Nephron (organoid): ENCODE measurements around the gene KRT80.

Experiments used
- H3K27ac Mint-ChIP-seq, 3 experiments: 2 replicates each; pipeline ENCODE4 v1.8.0; 2020; ENCODE audit warnings: mixed read lengths in 3 of 3, mild to moderate bottlenecking in 2 of 3, moderate library complexity in 1 of 3
- H3K27me3 Mint-ChIP-seq: 2 replicates; pipeline ENCODE4 v1.8.0; 2021; ENCODE audit warnings: low read depth, mild to moderate bottlenecking, moderate library complexity, mixed read lengths
- H3K36me3 Mint-ChIP-seq: 2 replicates; pipeline ENCODE4 v1.8.0; 2020; ENCODE audit warnings: low read depth, mixed read lengths
- H3K4me1 Mint-ChIP-seq: 2 replicates; pipeline ENCODE4 v1.8.0; 2020; ENCODE audit warnings: mixed read lengths
- H3K4me3 Mint-ChIP-seq, 3 experiments: 2 replicates each; pipeline ENCODE4 v1.8.0; 2020; ENCODE audit warnings: mild to moderate bottlenecking in 3 of 3, mixed read lengths in 3 of 3, moderate library complexity in 2 of 3
- H3K9me3 Mint-ChIP-seq: 2 replicates; pipeline ENCODE4 v1.8.0; 2020; ENCODE audit warnings: mixed read lengths
- TF ChIP-seq, protein P1 (sequence below), 3 experiments: fragments of 200-600 bp; sonication (generic); IDR thresholded peaks; one replicate each; pipeline ENCODE4 v1.5.0; 2021; ENCODE audit warnings: antibody characterized with exemption in 3 of 3; ENCODE audit not compliant: unreplicated experiment in 3 of 3

KRT80 gene

DNA sequence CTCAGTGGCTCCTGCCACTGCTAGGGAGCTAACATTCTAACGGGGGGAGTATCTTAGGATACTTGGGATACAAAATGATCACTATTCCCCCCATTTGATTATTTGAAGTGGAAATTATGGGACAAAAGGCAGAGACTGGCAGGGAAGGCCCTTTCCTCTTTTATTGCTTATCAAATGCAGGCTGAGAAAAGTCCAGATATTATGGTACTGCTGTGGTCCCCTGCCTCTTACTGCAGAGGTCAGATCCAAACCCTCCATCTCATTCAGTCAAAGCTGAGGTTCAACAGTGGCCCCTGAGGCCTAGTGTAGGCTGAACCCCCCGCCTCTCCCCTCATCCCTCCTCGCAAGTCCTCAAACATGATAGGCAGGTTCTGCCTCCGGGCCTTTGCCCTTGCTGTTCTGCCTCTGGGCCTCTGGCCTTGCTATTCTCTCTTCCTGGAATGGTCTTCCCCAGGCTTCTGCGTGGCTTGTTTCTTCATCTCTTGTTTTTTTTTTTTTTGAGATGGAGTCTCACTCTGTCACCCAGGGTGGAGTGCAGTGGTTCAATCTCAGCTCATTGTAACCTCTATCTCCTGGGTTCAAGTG, 34.2 kb downstream of the KRT80 start:
- TF ChIP-seq, protein P1, sequence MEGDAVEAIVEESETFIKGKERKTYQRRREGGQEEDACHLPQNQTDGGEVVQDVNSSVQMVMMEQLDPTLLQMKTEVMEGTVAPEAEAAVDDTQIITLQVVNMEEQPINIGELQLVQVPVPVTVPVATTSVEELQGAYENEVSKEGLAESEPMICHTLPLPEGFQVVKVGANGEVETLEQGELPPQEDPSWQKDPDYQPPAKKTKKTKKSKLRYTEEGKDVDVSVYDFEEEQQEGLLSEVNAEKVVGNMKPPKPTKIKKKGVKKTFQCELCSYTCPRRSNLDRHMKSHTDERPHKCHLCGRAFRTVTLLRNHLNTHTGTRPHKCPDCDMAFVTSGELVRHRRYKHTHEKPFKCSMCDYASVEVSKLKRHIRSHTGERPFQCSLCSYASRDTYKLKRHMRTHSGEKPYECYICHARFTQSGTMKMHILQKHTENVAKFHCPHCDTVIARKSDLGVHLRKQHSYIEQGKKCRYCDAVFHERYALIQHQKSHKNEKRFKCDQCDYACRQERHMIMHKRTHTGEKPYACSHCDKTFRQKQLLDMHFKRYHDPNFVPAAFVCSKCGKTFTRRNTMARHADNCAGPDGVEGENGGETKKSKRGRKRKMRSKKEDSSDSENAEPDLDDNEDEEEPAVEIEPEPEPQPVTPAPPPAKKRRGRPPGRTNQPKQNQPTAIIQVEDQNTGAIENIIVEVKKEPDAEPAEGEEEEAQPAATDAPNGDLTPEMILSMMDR (IDR thresholded peaks at IDR 0.05; ENCODE audit: unreplicated experiment in 3 of 3), result no peak

DNA sequence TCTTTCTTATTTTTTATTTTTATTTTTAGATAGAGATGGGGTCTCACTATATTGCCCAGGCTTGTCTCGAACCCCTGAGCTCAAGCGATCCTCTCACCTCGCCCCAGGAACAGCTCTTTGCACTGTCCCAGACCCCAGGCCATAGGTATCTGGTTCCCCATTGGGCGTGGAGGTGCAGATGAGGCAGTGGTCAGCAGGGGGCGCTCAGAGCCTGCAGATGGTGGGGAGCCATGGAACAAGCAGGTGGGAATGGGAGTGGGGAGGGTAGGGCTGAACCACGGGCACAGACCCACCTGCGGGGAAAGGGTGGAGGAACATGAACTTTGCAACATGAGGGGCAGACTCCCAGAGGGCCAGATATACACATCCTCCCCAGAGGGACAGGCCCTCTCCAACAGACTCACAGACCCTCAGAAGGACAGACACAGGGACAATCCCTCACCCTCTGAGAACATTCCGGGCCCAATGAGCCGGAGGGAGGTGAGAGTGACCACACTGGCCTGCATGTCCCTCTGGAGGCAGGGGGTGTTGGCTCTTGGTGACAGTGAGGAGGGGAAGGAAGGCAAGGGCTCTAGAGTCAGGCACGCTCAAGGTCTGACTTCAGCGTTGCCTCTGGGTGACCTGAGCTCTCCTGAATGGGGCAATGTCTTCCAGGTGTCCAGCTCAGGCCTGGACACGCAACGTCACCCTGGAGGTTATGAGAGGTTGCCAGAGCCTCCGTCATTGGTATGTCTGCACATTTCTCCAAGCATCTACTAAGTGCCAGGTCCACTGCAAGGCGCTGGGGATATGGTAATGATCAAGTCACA, 34.9 kb downstream of the KRT80 start:
- no peaks in the 10 kb centered on the region for H3K36me3 Mint-ChIP-seq
- H3K27me3 Mint-ChIP-seq, result peaks cover 11% of the 10 kb centered on the region
- H3K4me1 Mint-ChIP-seq, result peaks cover 6% of the 10 kb centered on the region
- no peak overlapping the region for H3K4me3 Mint-ChIP-seq
- no peak overlapping the region for H3K27ac Mint-ChIP-seq
- peaks cover 4% of the 10 kb centered on the region for H3K9me3 Mint-ChIP-seq
- TF ChIP-seq, protein P1 (IDR thresholded peaks at IDR 0.05; ENCODE audit: unreplicated experiment in 3 of 3), result peak; percentile 96 to 99 (median 97)

More for the DNA sequence above, 34.2 kb downstream of the KRT80 start:
- Mint-ChIP-seq H3K27me3 (peaks cover 9% of the 10 kb centered on the region), H3K36me3 (no peaks in the 10 kb centered on the region), H3K9me3 (peaks cover 4% of the 10 kb centered on the region), H3K27ac (no peak overlapping the region), H3K4me1 (peaks cover 11% of the 10 kb centered on the region), H3K4me3 (no peak overlapping the region)

DNA sequence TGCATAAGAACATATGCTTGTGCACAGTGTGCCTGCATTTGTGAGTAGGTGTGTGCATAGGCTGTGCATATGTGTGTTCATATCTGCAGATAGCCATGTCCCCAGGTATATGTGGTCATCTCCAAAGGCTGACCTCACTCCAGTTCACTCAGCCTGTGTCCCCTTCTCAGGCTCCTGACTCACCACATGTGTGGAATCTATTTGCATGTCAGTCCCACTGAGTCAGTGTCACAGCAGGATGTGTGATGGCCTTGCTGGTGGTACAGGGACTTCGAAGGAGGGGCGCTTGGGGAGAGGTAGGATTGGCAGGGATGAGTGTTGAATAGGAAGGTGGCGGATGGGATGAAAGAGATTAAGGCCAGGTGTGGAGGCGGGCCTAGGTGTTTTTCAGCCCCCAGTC, 35.5 kb downstream of the KRT80 start:
- no peak overlapping the region for H3K27ac Mint-ChIP-seq
- peaks cover under 1% of the 10 kb centered on the region for H3K4me1 Mint-ChIP-seq
- no peak overlapping the region for H3K4me3 Mint-ChIP-seq
- H3K9me3 Mint-ChIP-seq, result peaks cover 4% of the 10 kb centered on the region
- no peaks in the 10 kb centered on the region for H3K36me3 Mint-ChIP-seq
- peaks cover 16% of the 10 kb centered on the region for H3K27me3 Mint-ChIP-seq
- TF ChIP-seq, protein P1 (IDR thresholded peaks at IDR 0.05; ENCODE audit: unreplicated experiment in 3 of 3), result no peak

DNA sequence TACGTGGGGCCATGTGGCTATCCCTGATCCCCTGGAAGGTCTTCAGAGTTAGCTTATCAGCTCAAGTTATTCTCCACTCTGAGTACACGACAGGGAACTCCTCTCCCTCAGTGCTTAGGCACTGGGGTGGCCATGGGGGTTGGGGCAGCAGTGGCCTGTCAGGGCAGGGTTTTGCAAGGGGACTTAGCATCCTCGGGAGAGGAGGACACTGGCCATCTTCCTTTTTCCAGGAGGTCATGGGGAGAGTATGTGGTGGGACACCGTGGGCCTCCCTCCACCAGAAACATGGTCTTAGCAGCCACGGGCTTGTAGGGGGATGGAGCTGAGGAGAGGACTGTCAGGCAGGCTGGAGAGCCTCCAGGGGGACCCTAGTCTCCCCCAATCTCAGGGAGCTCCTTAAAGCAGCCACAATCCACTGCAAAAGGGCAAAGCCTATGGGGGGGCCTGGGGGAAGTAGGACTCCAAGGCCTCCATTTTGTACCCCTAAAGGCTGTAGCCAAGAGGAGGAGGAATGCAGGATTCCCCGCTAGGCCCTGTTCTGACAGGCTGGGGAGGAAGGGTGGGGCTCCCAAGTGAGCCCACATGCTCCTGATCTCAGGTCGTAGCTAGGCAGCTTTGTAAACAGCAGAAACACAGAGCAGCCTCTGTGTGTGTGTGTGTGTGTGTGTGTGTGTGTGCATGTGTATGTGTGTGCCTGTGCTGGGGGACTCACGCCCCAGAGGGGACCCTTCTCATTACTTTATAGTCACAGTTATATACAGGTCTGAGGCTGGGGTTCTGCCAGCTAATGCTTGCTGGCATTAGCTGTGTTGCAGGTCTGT, 36.6 kb downstream of the KRT80 start:
- H3K36me3 Mint-ChIP-seq, result no peaks in the 10 kb centered on the region
- H3K4me3 Mint-ChIP-seq, result no peak overlapping the region
- H3K9me3 Mint-ChIP-seq, result peaks cover 4% of the 10 kb centered on the region
- no peak overlapping the region for H3K27ac Mint-ChIP-seq
- TF ChIP-seq, protein P1 (IDR thresholded peaks at IDR 0.05; ENCODE audit: unreplicated experiment in 3 of 3), result no peak
- H3K27me3 Mint-ChIP-seq, result peaks cover 20% of the 10 kb centered on the region
- peaks cover 4% of the 10 kb centered on the region for H3K4me1 Mint-ChIP-seq

DNA sequence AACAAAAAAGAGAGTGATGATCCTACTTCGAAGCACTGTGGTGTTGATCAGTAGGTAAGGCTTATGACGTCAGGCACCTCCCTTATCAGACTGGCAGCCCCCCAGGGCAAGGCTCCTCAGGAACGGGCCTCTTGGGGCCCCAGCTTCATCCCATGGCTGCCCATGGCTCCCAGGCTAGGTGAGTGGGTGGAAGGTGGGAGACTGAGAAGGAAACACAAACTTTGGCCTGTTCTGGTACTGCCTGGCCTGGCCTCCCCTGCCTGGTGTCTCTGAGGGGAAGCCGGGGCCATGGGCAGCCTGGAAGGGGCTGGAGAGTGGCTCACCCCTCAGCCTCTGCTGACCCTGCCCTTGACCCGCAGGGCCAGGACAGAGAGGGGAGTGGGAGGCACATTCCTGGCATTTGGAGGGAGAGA, 38.9 kb downstream of the KRT80 start:
- H3K4me3 Mint-ChIP-seq, result peak overlapping the region in 1 of 3 experiments; percentile 30
- no peaks in the 10 kb centered on the region for H3K36me3 Mint-ChIP-seq
- H3K27me3 Mint-ChIP-seq, result peaks cover 20% of the 10 kb centered on the region
- H3K27ac Mint-ChIP-seq, result no peak overlapping the region
- no peaks in the 10 kb centered on the region for H3K9me3 Mint-ChIP-seq
- TF ChIP-seq, protein P1 (IDR thresholded peaks at IDR 0.05; ENCODE audit: unreplicated experiment in 3 of 3), result no peak
- H3K4me1 Mint-ChIP-seq, result peaks cover 15% of the 10 kb centered on the region
